RCC 7860 (cell line): ENCODE measurements around the gene DLL1.

ENCODE experiments used
- DNase-seq: peaks from one replicate; pipeline ENCODE4 v3.0.0-alpha.2; 2015; ENCODE audit warnings: low spot score
- FAIRE-seq: peaks from 2 replicates; lab custom pipeline; 2012; peaks lifted over from hg19 to GRCh38; lab: Jason Lieb, UNC

DLL1 gene

GRCh38 chr6:170295510-170296422 lies 4.9 kb upstream of the DLL1 start:
- FAIRE-seq = no peak
- no peak for DNase-seq

GRCh38 chr6:170294813-170295509 lies 4.1 kb upstream of the DLL1 start:
- no peak for DNase-seq
- FAIRE-seq = no peak

GRCh38 chr6:170294298-170294730 lies 3.4 kb upstream of the DLL1 start:
- FAIRE-seq (no peak), DNase-seq (no peak)

- DNase-seq = no peak
- FAIRE-seq = no peak
These were observed 2.7 kb upstream of the DLL1 start for GRCh38 chr6:170293341-170294231.

- no peak for FAIRE-seq
- no peak for DNase-seq
These were observed 1.7 kb upstream of the DLL1 start for GRCh38 chr6:170292407-170293158.

GRCh38 chr6:170292111-170292406 lies 1.2 kb upstream of the DLL1 start:
- DNase-seq = no peak
- FAIRE-seq = no peak

GRCh38 chr6:170291271-170292110 lies 613 bp upstream of the DLL1 start:
- no peak for DNase-seq
- FAIRE-seq = no peak

- DNase-seq = no peak
These were observed 955 bp downstream of the DLL1 start for GRCh38 chr6:170289951-170290295.

GRCh38 chr6:170289180-170289931 lies 1.5 kb downstream of the DLL1 start:
- no peak for FAIRE-seq
- DNase-seq = no peak

More at GRCh38 chr6:170289951-170290295, 955 bp downstream of the DLL1 start:
- no peak for FAIRE-seq

GRCh38 chr6:170288852-170289179 lies 2.1 kb downstream of the DLL1 start:
- FAIRE-seq (no peak), DNase-seq (no peak)

- FAIRE-seq = no peak
- DNase-seq = no peak
These were observed 2.7 kb downstream of the DLL1 start for GRCh38 chr6:170288091-170288631.

GRCh38 chr6:170287371-170287876 lies 3.5 kb downstream of the DLL1 start:
- DNase-seq (no peak), FAIRE-seq (no peak)

- no peak for DNase-seq
- FAIRE-seq = no peak
These were observed 4.0 kb downstream of the DLL1 start for GRCh38 chr6:170286934-170287265.

- no peak for FAIRE-seq
- no peak for DNase-seq
These were observed 4.5 kb downstream of the DLL1 start for GRCh38 chr6:170286246-170286933.

- no peak for FAIRE-seq
- DNase-seq = no peak
These were observed 5.4 kb downstream of the DLL1 start for GRCh38 chr6:170285482-170285881.

- FAIRE-seq = no peak
- DNase-seq = no peak
These were observed 5.9 kb downstream of the DLL1 start for GRCh38 chr6:170284866-170285469.

- DNase-seq (no peak), FAIRE-seq (no peak)
These were observed 6.6 kb downstream of the DLL1 start for GRCh38 chr6:170284126-170284773.
